NCI-H1694 (cell line): Measurements from ENCODE around the gene GAB2.

Source experiments
- DNase-seq: peaks from one replicate; lab custom pipeline; 2025; lab: John Stamatoyannopoulos, UW

Gene GAB2

GRCh38 chr11:78341841-78342240, 75.8 kb downstream of the GAB2 start:
- no peak for DNase-seq

- no peak for DNase-seq
These were observed 77.1 kb downstream of the GAB2 start for GRCh38 chr11:78340530-78340929.

- no peak for DNase-seq
These were observed 77.7 kb downstream of the GAB2 start for GRCh38 chr11:78339945-78340344.

GRCh38 chr11:78339483-78339882, 78.1 kb downstream of the GAB2 start:
- no peak for DNase-seq

GRCh38 chr11:78338702-78339101, 78.9 kb downstream of the GAB2 start:
- DNase-seq, result no peak

GRCh38 chr11:78338138-78338537, 79.5 kb downstream of the GAB2 start:
- no peak for DNase-seq

- no peak for DNase-seq
These were observed 80.1 kb downstream of the GAB2 start for GRCh38 chr11:78337554-78337924.

- DNase-seq, result no peak
These were observed 80.6 kb downstream of the GAB2 start for GRCh38 chr11:78336877-78337553.

- no peak for DNase-seq
These were observed 83.5 kb downstream of the GAB2 start for GRCh38 chr11:78334109-78334508.

- no peak for DNase-seq
These were observed 84.7 kb downstream of the GAB2 start for GRCh38 chr11:78332872-78333271.

- no peak for DNase-seq
These were observed 85.3 kb downstream of the GAB2 start for GRCh38 chr11:78332174-78332866.

GRCh38 chr11:78331711-78332110, 85.9 kb downstream of the GAB2 start:
- DNase-seq, result no peak

GRCh38 chr11:78330361-78330760, 87.3 kb downstream of the GAB2 start:
- no peak for DNase-seq

GRCh38 chr11:78327945-78328344, 89.7 kb downstream of the GAB2 start:
- DNase-seq, result no peak

GRCh38 chr11:78325274-78325781, 92.3 kb downstream of the GAB2 start:
- no peak for DNase-seq

GRCh38 chr11:78323363-78323762, 94.3 kb downstream of the GAB2 start:
- DNase-seq, result no peak

- DNase-seq, result no peak
These were observed 98.1 kb downstream of the GAB2 start for GRCh38 chr11:78319453-78319955.

GRCh38 chr11:78318321-78319114, 99.1 kb downstream of the GAB2 start:
- no peak for DNase-seq

- no peak for DNase-seq
These were observed 101.9 kb downstream of the GAB2 start for GRCh38 chr11:78315724-78316123.

GRCh38 chr11:78314762-78315161, 102.9 kb downstream of the GAB2 start:
- no peak for DNase-seq

- no peak for DNase-seq
These were observed 103.7 kb downstream of the GAB2 start for GRCh38 chr11:78313898-78314297.

- DNase-seq, result no peak
These were observed 104.3 kb downstream of the GAB2 start for GRCh38 chr11:78313181-78313795.
